Testis (tissue), 2 donors: ENCODE data around the gene PNLIPRP2.

Experiments
- POLR2A ChIP-seq: fragments of 450-650 bp; IDR thresholded peaks from one replicate; pipeline ENCODE4 v1.6.1; 2017; ENCODE audit warnings: antibody characterized with exemption, mild to moderate bottlenecking, moderate library complexity
- TF ChIP-seq, protein P1 (sequence below), 3 experiments: fragments of 450-650 bp in 2 of 3; fragments of 200-600 bp in 1 of 3; sonication (generic) in 1 of 3; IDR thresholded peaks; one replicate each; pipeline ENCODE4 v1.5.1; 2016 to 2019; ENCODE audit warnings: antibody characterized with exemption in 3 of 3, mild to moderate bottlenecking in 2 of 3, moderate library complexity in 1 of 3

GRCh38 chr10:116670706-116671105, 50.0 kb downstream of the PNLIPRP2 start:
- TF ChIP-seq, protein P1, sequence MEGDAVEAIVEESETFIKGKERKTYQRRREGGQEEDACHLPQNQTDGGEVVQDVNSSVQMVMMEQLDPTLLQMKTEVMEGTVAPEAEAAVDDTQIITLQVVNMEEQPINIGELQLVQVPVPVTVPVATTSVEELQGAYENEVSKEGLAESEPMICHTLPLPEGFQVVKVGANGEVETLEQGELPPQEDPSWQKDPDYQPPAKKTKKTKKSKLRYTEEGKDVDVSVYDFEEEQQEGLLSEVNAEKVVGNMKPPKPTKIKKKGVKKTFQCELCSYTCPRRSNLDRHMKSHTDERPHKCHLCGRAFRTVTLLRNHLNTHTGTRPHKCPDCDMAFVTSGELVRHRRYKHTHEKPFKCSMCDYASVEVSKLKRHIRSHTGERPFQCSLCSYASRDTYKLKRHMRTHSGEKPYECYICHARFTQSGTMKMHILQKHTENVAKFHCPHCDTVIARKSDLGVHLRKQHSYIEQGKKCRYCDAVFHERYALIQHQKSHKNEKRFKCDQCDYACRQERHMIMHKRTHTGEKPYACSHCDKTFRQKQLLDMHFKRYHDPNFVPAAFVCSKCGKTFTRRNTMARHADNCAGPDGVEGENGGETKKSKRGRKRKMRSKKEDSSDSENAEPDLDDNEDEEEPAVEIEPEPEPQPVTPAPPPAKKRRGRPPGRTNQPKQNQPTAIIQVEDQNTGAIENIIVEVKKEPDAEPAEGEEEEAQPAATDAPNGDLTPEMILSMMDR (IDR thresholded peaks at IDR 0.05), result no peak
- TF ChIP-seq POLR2A, result no peak
